HG03442 (cell line): ENCODE results near the gene BCL2A1.
"Not testable (repeated sequence)": the region's sequence is repeated elsewhere in the genome, so short reads cannot be mapped to it uniquely, and the experiment has no call there.

ENCODE experiments used
- ATAC-seq: cut with Tn5 transposase; IDR thresholded peaks from one replicate; pipeline ENCODE4 v1.9.1; 2021; ENCODE audit warnings: mild to moderate bottlenecking, moderate library complexity; ENCODE audit not compliant: unreplicated experiment

Gene BCL2A1

GRCh38 chr15:79962178-79962577 lies 8.8 kb downstream of the BCL2A1 start:
- no peak for ATAC-seq

GRCh38 chr15:79960502-79961212 lies 10.3 kb downstream of the BCL2A1 start:
- no peak for ATAC-seq

GRCh38 chr15:79957741-79958140 lies 13.3 kb downstream of the BCL2A1 start:
- ATAC-seq, result no peak

GRCh38 chr15:79956354-79956939 lies 14.5 kb downstream of the BCL2A1 start:
- ATAC-seq, result no peak

- ATAC-seq, result no peak
Measured at GRCh38 chr15:79954661-79955060, 16.3 kb downstream of the BCL2A1 start.

- no peak for ATAC-seq
Measured at GRCh38 chr15:79953951-79954444, 17.0 kb downstream of the BCL2A1 start.

- ATAC-seq, result no peak
Measured at GRCh38 chr15:79952329-79952728, 18.7 kb downstream of the BCL2A1 start.

GRCh38 chr15:79950247-79950646 lies 20.7 kb downstream of the BCL2A1 start:
- ATAC-seq, result no peak

GRCh38 chr15:79948761-79949160 lies 22.2 kb downstream of the BCL2A1 start:
- ATAC-seq, result no peak

- ATAC-seq, result peak; percentile 52
Measured at GRCh38 chr15:79948095-79948695, 22.8 kb downstream of the BCL2A1 start.

GRCh38 chr15:79947009-79947408 lies 24.0 kb downstream of the BCL2A1 start:
- ATAC-seq, result no peak

- ATAC-seq, result no peak
Measured at GRCh38 chr15:79944622-79945021, 26.4 kb downstream of the BCL2A1 start.

GRCh38 chr15:79943820-79944219 lies 27.2 kb downstream of the BCL2A1 start:
- ATAC-seq, result no peak

GRCh38 chr15:79942741-79943481 lies 28.1 kb downstream of the BCL2A1 start:
- no peak for ATAC-seq

- ATAC-seq, result no peak
Measured at GRCh38 chr15:79939399-79939798, 31.6 kb downstream of the BCL2A1 start.

- ATAC-seq, result no peak
Measured at GRCh38 chr15:79938143-79938542, 32.9 kb downstream of the BCL2A1 start.

GRCh38 chr15:79935556-79936201 lies 35.3 kb downstream of the BCL2A1 start:
- ATAC-seq, result not testable (repeated sequence)

- no peak for ATAC-seq
Measured at GRCh38 chr15:79933231-79933630, 37.8 kb downstream of the BCL2A1 start.

GRCh38 chr15:79932447-79932846 lies 38.5 kb downstream of the BCL2A1 start:
- ATAC-seq, result no peak

GRCh38 chr15:79930516-79930915 lies 40.5 kb downstream of the BCL2A1 start:
- no peak for ATAC-seq

- no peak for ATAC-seq
Measured at GRCh38 chr15:79929412-79929811, 41.6 kb downstream of the BCL2A1 start.
